Activated naive CD4-positive, alpha-beta T cell treated with anti-CD3 and anti-CD28 coated beads, Interleukin-2, amount 50 U/mL, for 24 hours (primary cell): ENCODE results near the gene POPDC2.
"Not testable (repeated sequence)": the region's sequence is repeated elsewhere in the genome, so short reads cannot be mapped to it uniquely, and the experiment has no call there.

Experiments used
- H3K27ac Mint-ChIP-seq: one replicate; pipeline ENCODE4 v1.8.0; 2021; ENCODE audit warnings: mild to moderate bottlenecking, mixed read lengths
- H3K27me3 Mint-ChIP-seq: one replicate; pipeline ENCODE4 v1.8.0; 2021; ENCODE audit warnings: mixed read lengths
- H3K36me3 Mint-ChIP-seq: one replicate; pipeline ENCODE4 v1.8.0; 2021; ENCODE audit warnings: mixed read lengths
- H3K4me1 Mint-ChIP-seq: one replicate; pipeline ENCODE4 v1.8.0; 2021; ENCODE audit warnings: mixed read lengths
- H3K4me3 Mint-ChIP-seq: one replicate; pipeline ENCODE4 v1.8.0; 2021; ENCODE audit warnings: mild to moderate bottlenecking, mixed read lengths
- H3K9me3 Mint-ChIP-seq: one replicate; pipeline ENCODE4 v1.8.0; 2021; ENCODE audit warnings: mixed read lengths

POPDC2 gene

GRCh38 chr3:119660474-119661440, at the start of gene POPDC2:
TSS of gene POPDC2 (minus strand) at chr3:119660589. CDS start at chr3:119660423, 166 bp downstream.
- Mint-ChIP-seq H3K4me3 (no peak within 1 kb of the TSS), H3K4me1 (no peaks in the 10 kb centered on the region), H3K9me3 (no peaks in the 10 kb centered on the region), H3K27me3 (no peaks in the 10 kb centered on the region), H3K27ac (no peak within 1 kb of the TSS), H3K36me3 (peaks cover 6% of the 10 kb centered on the region)

GRCh38 chr3:119703820-119704531, 43.6 kb upstream of the POPDC2 start:
- Mint-ChIP-seq H3K4me3 (peak overlapping the region; percentile 74), H3K27ac (peak overlapping the region; percentile 70), H3K4me1 (peaks cover 42% of the 10 kb centered on the region), H3K27me3 (peaks cover 2% of the 10 kb centered on the region), H3K36me3 (no peaks in the 10 kb centered on the region), H3K9me3 (peaks cover 6% of the 10 kb centered on the region)

- Mint-ChIP-seq H3K9me3 (peaks cover 6% of the 10 kb centered on the region), H3K4me1 (peaks cover 42% of the 10 kb centered on the region), H3K27me3 (peaks cover 2% of the 10 kb centered on the region), H3K36me3 (no peaks in the 10 kb centered on the region), H3K4me3 (peak within 1 kb of the TSS; percentile 74), H3K27ac (peak within 1 kb of the TSS; percentile 70)
Observed at GRCh38 chr3:119702530-119703527, 42.4 kb upstream of the POPDC2 start, which contains the start of gene CFAP91. TSS of gene CFAP91 (plus strand) at chr3:119703022. CDS start at chr3:119703099, 77 bp downstream.

GRCh38 chr3:119700920-119701734, 40.7 kb upstream of the POPDC2 start:
- Mint-ChIP-seq H3K27ac (peak overlapping the region; percentile 93), H3K27me3 (peaks cover 2% of the 10 kb centered on the region), H3K9me3 (peaks cover 6% of the 10 kb centered on the region), H3K36me3 (no peaks in the 10 kb centered on the region), H3K4me1 (peaks cover 42% of the 10 kb centered on the region), H3K4me3 (peak overlapping the region; percentile 45)

- Mint-ChIP-seq H3K9me3 (peaks cover 6% of the 10 kb centered on the region), H3K4me3 (peak overlapping the region; percentile 45), H3K36me3 (no peaks in the 10 kb centered on the region), H3K27ac (peak overlapping the region; percentile 93), H3K4me1 (peaks cover 42% of the 10 kb centered on the region), H3K27me3 (peaks cover 2% of the 10 kb centered on the region)
Observed at GRCh38 chr3:119700269-119700919, 40.0 kb upstream of the POPDC2 start.

GRCh38 chr3:119697394-119697793, 37.0 kb upstream of the POPDC2 start:
- Mint-ChIP-seq H3K4me1 (peaks cover 31% of the 10 kb centered on the region), H3K36me3 (no peaks in the 10 kb centered on the region), H3K27me3 (no peaks in the 10 kb centered on the region), H3K4me3 (no peak overlapping the region), H3K9me3 (peaks cover 6% of the 10 kb centered on the region), H3K27ac (no peak overlapping the region)

GRCh38 chr3:119695480-119695879, 35.1 kb upstream of the POPDC2 start:
- Mint-ChIP-seq H3K9me3 (peaks cover 6% of the 10 kb centered on the region), H3K27me3 (no peaks in the 10 kb centered on the region), H3K4me1 (peaks cover 13% of the 10 kb centered on the region), H3K27ac (no peak overlapping the region), H3K36me3 (no peaks in the 10 kb centered on the region), H3K4me3 (no peak overlapping the region)

GRCh38 chr3:119690043-119690656, 29.8 kb upstream of the POPDC2 start:
- Mint-ChIP-seq H3K27ac (no peak overlapping the region), H3K27me3 (no peaks in the 10 kb centered on the region)

GRCh38 chr3:119683421-119683820, 23.0 kb upstream of the POPDC2 start:
- no peaks in the 10 kb centered on the region for H3K27me3 Mint-ChIP-seq
- no peak overlapping the region for H3K27ac Mint-ChIP-seq
- no peak overlapping the region for H3K4me3 Mint-ChIP-seq
- H3K9me3 Mint-ChIP-seq = no peaks in the 10 kb centered on the region
- H3K36me3 Mint-ChIP-seq = no peaks in the 10 kb centered on the region
- no peaks in the 10 kb centered on the region for H3K4me1 Mint-ChIP-seq

More at GRCh38 chr3:119690043-119690656, 29.8 kb upstream of the POPDC2 start:
- Mint-ChIP-seq H3K4me3 (no peak overlapping the region), H3K36me3 (no peaks in the 10 kb centered on the region), H3K4me1 (no peaks in the 10 kb centered on the region), H3K9me3 (no peaks in the 10 kb centered on the region)

GRCh38 chr3:119681279-119681678, 20.9 kb upstream of the POPDC2 start:
- Mint-ChIP-seq H3K36me3 (no peaks in the 10 kb centered on the region), H3K9me3 (no peaks in the 10 kb centered on the region)

GRCh38 chr3:119679874-119680273, 19.5 kb upstream of the POPDC2 start:
- Mint-ChIP-seq H3K36me3 (peaks cover 2% of the 10 kb centered on the region), H3K27me3 (no peaks in the 10 kb centered on the region), H3K4me1 (peaks cover 26% of the 10 kb centered on the region), H3K27ac (no peak overlapping the region), H3K9me3 (no peaks in the 10 kb centered on the region), H3K4me3 (no peak overlapping the region)

More at GRCh38 chr3:119681279-119681678, 20.9 kb upstream of the POPDC2 start:
- no peak overlapping the region for H3K4me3 Mint-ChIP-seq
- no peak overlapping the region for H3K27ac Mint-ChIP-seq
- peaks cover 12% of the 10 kb centered on the region for H3K4me1 Mint-ChIP-seq
- H3K27me3 Mint-ChIP-seq = no peaks in the 10 kb centered on the region

- H3K9me3 Mint-ChIP-seq, H3K4me3 Mint-ChIP-seq, H3K27ac Mint-ChIP-seq, H3K27me3 Mint-ChIP-seq, H3K36me3 Mint-ChIP-seq: not testable (repeated sequence)
- H3K4me1 Mint-ChIP-seq = peaks cover 32% of the 10 kb centered on the region
Observed at GRCh38 chr3:119678209-119678608, 17.8 kb upstream of the POPDC2 start.

GRCh38 chr3:119677641-119677934, 17.2 kb upstream of the POPDC2 start:
- Mint-ChIP-seq H3K36me3 (peaks cover 4% of the 10 kb centered on the region), H3K27ac (peak overlapping the region; percentile 98), H3K9me3 (no peaks in the 10 kb centered on the region), H3K27me3 (no peaks in the 10 kb centered on the region), H3K4me1 (peaks cover 37% of the 10 kb centered on the region), H3K4me3 (peak overlapping the region; percentile 94)
